Measurements from ENCODE around the gene ISOC2.
A peak's percentile ranks its signal among the peaks of the same experiment; 100 is the strongest.

ISOC2 gene

DNA sequence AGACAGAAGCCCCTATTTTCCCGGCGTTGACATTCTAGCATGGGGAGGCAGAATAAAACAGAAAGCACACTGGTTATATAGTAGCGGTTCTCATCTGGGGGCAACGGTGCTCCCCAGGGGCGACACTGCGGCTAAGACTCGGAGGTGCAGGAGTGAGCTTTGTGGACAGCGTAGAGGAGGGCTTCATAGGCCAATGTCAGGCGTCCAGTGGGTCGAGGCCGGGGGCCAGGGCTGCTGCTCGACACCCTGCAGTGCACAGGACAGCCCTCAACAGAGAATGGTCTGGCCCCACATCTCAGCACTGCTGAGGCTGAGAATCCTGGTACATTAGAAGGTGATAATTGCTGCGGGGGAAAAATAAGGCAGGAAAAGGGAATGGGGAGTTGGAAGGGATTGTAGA, 16.5 kb upstream of the ISOC2 start:
- no peak for DNase-seq (ENCODE audit: low read depth)

GRCh38 chr19:55476100-55476775, 14.8 kb upstream of the ISOC2 start, which contains the start of gene ZNF628:
Gene ZNF628, plus strand, starts transcription at chr19:55476617. Its CDS starts 3,294 bp downstream, at chr19:55479911.
- peak; percentile 99 for DNase-seq (ENCODE audit: low read depth)

GRCh38 chr19:55474269-55475265, 13.1 kb upstream of the ISOC2 start:
- DNase-seq (ENCODE audit: low read depth), result no peak

DNA sequence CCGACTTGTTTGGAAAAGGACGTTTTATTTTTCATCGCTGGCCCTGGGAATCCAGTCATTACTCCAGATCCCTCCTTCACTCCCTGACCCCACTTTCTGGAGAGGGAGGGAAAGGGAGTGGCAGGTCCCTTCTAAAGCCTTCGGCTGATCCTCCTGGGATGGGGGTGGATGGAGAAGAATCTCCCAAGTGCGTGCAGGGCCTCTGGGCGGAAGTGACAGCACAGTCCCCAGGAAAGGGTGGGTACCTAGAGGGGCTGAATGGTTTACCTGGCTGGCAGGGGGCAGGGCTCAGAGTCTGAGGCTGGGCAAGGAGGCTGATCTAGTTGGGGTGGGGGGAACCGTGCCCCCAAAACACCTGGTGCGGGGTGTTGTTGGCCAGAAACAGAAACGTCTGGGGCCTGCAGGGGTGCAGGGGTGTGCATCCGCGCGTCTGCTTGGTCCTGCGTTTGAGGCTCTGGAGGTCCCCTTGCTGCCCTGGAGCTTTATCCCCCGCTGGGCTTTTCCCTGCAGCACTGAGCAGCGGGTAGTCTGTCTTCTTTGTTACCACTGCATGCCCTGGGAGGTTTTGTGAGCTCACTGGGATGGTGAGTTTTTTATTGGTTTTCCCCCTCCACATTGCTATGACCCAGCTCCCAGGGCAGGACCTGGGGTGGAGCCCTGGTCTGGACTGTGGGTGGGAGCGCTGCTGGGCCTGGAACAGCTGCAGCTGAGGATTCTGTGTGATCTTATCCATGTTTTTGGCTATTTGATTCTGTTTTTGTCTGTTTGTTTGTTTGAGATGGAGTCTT, 12.0 kb upstream of the ISOC2 start:
- DNase-seq (ENCODE audit: low read depth), result no peak

DNA sequence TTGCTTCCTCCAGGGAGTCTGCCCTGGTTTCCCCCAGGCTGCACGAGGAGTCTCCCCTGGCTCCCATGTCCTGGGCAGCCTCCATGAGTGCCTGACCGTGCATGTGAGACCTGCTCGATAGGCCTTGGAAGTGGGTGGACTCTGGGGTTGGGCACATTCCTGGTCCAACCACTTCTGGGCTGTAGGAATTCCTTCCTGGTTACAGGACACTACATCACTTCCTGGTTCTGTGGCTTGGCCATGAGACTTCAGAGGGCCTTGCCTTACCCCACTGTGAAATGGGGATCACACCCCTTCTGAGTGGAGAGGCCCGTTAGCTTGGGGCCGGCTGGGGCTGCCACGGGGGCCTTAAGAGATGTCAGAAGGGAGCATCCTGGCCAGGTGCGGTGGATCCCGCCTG, 11.0 kb upstream of the ISOC2 start:
- no peak for DNase-seq (ENCODE audit: low read depth)

DNA sequence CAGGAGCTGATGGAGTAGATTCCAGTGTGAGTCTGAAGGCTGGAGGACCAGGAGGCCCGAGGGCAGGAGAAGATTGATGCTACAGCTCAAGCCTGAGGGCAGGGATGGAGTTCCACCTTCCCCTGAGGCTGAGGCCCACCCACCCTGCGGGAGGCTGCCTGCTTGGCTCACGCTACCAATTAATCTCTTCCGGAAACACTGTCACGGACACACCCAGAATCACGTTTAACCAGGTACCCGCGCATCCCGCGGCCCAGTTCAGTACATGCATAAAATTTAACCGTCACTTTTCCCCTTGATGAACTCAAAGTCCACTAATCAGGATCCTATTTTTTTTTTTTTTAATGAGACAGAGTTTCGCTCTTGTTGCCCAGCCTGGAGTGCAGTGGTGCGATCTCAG, 9.8 kb upstream of the ISOC2 start:
- no peak for DNase-seq (ENCODE audit: low read depth)

GRCh38 chr19:55468054-55468393, 6.6 kb upstream of the ISOC2 start:
- DNase-seq (ENCODE audit: low read depth), result no peak

- peak; percentile 58 for DNase-seq (ENCODE audit: low read depth)
Measured at GRCh38 chr19:55467236-55468053, 6.0 kb upstream of the ISOC2 start.

DNA sequence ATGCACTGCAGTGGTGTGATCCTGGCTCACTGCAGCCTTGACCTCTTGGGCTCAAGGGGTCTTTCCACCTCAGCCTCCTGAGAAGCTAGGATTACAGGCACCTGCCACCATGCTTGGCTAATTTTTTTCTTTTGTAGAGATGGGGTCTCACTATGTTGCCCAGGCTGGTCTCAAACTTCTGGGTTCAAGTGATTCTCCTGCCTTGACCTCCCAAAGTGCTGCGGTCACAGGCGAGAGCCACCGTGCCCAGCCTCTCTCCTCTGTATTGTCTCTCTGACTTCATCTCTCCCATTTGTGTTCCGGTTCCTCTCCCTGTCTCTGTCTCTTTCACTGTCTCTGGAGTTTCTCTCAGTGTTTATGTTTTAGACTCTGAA, 4.8 kb upstream of the ISOC2 start:
- DNase-seq (ENCODE audit: low read depth), result no peak

DNA sequence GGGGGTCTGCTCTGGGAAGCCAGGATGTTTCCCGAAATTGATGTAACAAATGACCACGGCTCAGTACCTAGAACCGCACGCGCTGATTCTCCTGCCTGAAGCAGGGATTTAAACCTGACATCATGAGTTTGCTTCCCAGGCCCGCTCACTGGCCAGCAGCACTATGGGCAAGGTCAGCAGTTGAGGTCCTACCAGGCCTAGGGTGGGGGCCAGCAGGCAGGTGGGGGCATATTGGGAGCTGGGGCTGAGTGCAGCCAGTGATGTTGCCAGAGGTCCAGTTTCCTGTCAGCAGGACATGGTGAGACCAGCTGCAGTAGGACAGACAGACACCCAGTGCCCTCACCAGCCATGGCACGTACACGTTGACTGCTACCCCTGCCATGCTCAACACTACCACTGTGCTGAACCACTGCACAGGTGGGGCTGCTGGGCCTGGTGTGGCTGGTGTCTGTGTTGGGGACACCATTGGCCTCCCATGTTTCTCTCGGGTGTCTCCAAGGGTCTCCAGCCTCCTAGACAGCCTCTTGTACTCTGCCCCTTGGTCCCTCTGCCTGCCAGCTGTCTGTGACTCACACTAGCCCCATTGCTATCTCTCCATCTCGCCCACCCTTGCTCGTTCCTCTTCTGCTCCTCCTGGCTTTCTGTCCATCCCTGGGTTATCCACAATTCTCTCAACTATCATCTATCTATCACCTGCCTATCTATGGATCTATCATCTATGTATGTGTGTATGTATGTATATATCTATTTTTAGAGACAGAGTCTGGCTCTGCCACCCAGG, 4.2 kb upstream of the ISOC2 start:
- DNase-seq (ENCODE audit: low read depth), result no peak

GRCh38 chr19:55464662-55465054, 3.2 kb upstream of the ISOC2 start, which contains the start of gene C19orf85:
Gene C19orf85, minus strand, starts transcription at chr19:55464751. Its CDS starts 197 bp downstream, at chr19:55464554.
- no peak for DNase-seq (ENCODE audit: low read depth)

DNA sequence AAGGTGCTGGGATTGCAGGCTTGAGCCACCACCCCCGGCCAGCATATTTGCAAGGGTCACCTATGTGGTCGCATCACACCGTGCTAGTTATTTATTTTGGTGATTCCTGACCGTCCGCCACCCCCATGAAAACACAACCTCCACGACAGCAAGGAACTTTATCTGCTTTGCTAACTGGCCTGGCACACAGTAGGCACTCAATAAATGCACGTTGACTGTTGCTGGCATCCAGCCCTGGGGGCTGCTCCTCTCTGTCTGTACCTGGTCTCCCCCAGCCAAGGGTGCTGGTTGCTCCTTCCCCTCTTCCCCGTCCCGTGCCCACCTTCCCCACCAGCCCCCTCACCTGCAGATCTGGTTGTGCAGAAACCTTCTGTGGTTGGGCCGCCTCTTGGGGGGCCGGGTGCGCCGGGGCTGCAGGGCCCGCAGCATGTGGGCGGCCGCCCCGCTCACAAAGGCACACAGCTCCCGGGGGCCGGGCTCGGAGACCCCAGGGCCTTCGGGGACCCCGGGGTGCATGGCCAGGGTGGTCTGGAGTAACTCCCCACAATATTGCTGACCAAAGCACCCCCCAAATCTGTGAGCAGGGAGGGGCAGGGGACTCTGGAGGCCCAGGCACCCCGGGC, 2.7 kb upstream of the ISOC2 start:
- no peak for DNase-seq (ENCODE audit: low read depth)

GRCh38 chr19:55463583-55464031, 2.2 kb upstream of the ISOC2 start:
- DNase-seq (ENCODE audit: low read depth), result no peak

DNA sequence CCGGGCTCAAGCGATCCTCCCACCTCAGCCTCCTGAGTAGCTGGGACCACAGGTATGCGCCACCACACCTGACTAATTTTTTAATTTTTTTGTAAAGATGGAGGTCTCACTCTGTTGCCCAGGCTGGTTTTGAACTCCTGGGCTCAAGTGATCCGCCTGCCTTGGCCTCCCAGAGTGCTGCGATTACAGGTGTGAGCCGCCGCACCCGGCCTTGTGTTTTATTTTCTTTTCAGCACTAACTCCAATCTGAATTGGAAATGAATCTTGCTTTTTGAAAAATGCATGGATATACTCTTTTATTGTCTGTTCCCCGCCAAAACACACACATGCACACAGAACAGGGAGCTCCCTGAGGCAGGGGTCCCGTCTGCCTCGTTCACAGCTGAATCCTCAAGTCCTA, 1.3 kb upstream of the ISOC2 start:
- no peak for DNase-seq (ENCODE audit: low read depth)

GRCh38 chr19:55461974-55462626, 658 bp upstream of the ISOC2 start:
- no peak for DNase-seq (ENCODE audit: low read depth)

GRCh38 chr19:55460670-55461258, 678 bp downstream of the ISOC2 start:
- DNase-seq (ENCODE audit: low read depth), result peak; percentile 40

DNA sequence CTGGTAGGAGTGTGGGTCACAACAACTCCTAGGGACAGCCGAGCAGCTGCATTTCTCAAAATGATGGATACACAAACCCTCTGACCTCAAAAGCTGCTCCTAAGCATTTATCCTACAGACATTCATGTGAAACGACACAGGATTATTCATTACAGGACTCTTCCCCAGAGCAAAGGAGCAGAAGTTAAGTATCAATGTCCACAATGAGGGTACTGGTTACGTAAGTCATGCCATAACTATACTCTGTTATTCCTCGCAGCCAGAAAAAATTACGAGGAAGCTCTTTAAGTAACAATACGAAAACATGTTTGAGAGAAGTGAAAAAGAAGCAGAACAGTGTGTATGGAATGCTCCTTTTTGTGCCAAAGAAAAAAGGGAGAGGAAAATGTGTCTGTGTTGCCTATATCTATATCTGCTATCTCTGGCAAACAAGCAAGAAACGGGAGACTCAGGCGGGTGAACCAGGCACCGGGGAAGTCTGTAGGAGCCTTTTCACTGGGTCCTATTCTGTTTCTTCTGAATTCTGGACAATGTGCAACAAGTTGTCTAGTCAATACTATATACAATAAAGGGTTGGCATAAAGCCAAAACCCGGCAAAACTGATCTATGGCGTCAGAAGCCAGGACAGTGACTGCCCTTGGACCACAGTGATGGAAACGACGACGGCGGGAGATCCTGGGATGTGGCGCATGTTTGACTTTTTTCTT, 1.3 kb downstream of the ISOC2 start:
- no peak for DNase-seq (ENCODE audit: low read depth)

DNA sequence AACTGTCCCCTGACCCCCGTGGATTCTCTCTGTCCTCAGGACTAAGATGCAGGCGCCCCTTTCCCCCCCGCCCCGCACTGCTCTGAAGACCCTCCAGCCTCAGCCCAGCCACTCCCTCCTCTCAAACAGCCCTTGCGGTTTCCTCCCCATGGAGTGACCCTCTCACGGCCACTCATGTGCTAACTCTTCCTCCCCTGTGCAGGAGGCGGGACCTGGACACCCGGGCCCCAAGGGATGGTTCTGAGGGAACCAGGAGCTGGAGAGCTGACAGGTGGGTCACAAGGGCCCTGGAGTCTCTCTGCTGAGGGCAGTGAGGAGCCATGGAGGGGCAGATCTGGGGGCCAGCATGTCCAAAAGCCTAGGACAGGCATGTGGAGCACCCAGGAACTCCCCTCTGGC, 1.9 kb downstream of the ISOC2 start:
- DNase-seq (ENCODE audit: low read depth), result no peak

Measured in stimulated activated CD8-positive, alpha-beta memory T cell treated with anti-CD3 and anti-CD28 coated beads, Interleukin-4, amount 100 ng/mL, for 24 hours (primary cell).